H9 (cell line): Measurements from ENCODE around the gene PRR5L. TPM values are rescaled to one million over a fixed set of nuclear protein-coding genes. Genes with fewer than 3 reads are reported as not detected.

Experiments used
- DNase-seq: peaks from one replicate; pipeline ENCODE4 v3.0.0-alpha.2; 2017
- H2AFZ ChIP-seq: one replicate; pipeline ENCODE4 v1.6.1; 2013; ENCODE audit warnings: mild to moderate bottlenecking, low read length, control low read depth, moderate library complexity
- H2AK5ac ChIP-seq: 2 replicates; pipeline ENCODE4 v1.6.1; 2013; ENCODE audit warnings: low read length, control low read depth, mixed read lengths; ENCODE audit not compliant: insufficient read length
- H2BK120ac ChIP-seq: one replicate; pipeline ENCODE4 v1.6.1; 2013; ENCODE audit warnings: low read depth, mild to moderate bottlenecking, low read length, control low read depth, inconsistent platforms; ENCODE audit not compliant: poor library complexity, severe bottlenecking
- H2BK12ac ChIP-seq: 2 replicates; pipeline ENCODE4 v1.6.1; 2013; ENCODE audit warnings: low read length, control low read depth, mixed read lengths, low read depth; ENCODE audit not compliant: insufficient read length
- H2BK15ac ChIP-seq: 2 replicates; pipeline ENCODE4 v1.6.1; 2013; ENCODE audit warnings: low read depth, low read length, control low read depth
- H2BK20ac ChIP-seq: one replicate; pipeline ENCODE4 v1.6.1; 2013; ENCODE audit warnings: low read depth, mild to moderate bottlenecking, low read length, control low read depth, inconsistent platforms; ENCODE audit not compliant: poor library complexity, severe bottlenecking
- H2BK5ac ChIP-seq: 2 replicates; pipeline ENCODE4 v1.6.1; 2013; ENCODE audit warnings: low read length, control low read depth, mixed read lengths; ENCODE audit not compliant: insufficient read length
- H3K14ac ChIP-seq: 2 replicates; pipeline ENCODE4 v1.6.1; 2013; ENCODE audit warnings: low read length, control low read depth; ENCODE audit not compliant: insufficient read depth
- H3K18ac ChIP-seq: 2 replicates; pipeline ENCODE4 v1.6.1; 2013; ENCODE audit warnings: low read depth, mild to moderate bottlenecking, mixed read lengths, low read length, control low read depth; ENCODE audit not compliant: insufficient read length
- H3K23ac ChIP-seq: 2 replicates; pipeline ENCODE4 v1.6.1; 2013; ENCODE audit warnings: low read length, control low read depth, mixed read lengths, low read depth; ENCODE audit not compliant: insufficient read length
- H3K23me2 ChIP-seq: 2 replicates; pipeline ENCODE4 v1.6.1; 2013; ENCODE audit warnings: low read depth, mild to moderate bottlenecking, mixed read lengths, low read length, control low read depth; ENCODE audit not compliant: insufficient read length, poor library complexity, severe bottlenecking
- H3K27ac ChIP-seq: 2 replicates; pipeline ENCODE4 v1.5.1; 2013; ENCODE audit warnings: low read length, control low read depth, mixed read lengths, low read depth; ENCODE audit not compliant: insufficient read length
- H3K27me3 ChIP-seq: 2 replicates; pipeline ENCODE4 v1.6.1; 2013; ENCODE audit warnings: low read length, control low read depth, inconsistent platforms; ENCODE audit not compliant: insufficient read depth
- H3K4ac ChIP-seq: 2 replicates; pipeline ENCODE4 v1.6.1; 2013; ENCODE audit warnings: low read depth, mild to moderate bottlenecking, control low read depth, inconsistent platforms, low read length, moderate library complexity
- H3K4me1 ChIP-seq: 2 replicates; pipeline ENCODE4 v1.6.1; 2013; ENCODE audit warnings: low read length, control low read depth, inconsistent platforms; ENCODE audit not compliant: insufficient read depth
- H3K4me2 ChIP-seq: 2 replicates; pipeline ENCODE4 v1.6.1; 2013; ENCODE audit warnings: low read length, control low read depth, mixed read lengths; ENCODE audit not compliant: insufficient read length, insufficient read depth
- H3K56ac ChIP-seq: 2 replicates; pipeline ENCODE4 v1.6.1; 2013; ENCODE audit warnings: low read depth, mild to moderate bottlenecking, mixed read lengths, low read length, control low read depth; ENCODE audit not compliant: insufficient read length
- H3K79me1 ChIP-seq: 2 replicates; pipeline ENCODE4 v1.6.1; 2013; ENCODE audit warnings: low read depth, mild to moderate bottlenecking, moderate library complexity, low read length, control low read depth, inconsistent platforms; ENCODE audit not compliant: insufficient read depth, poor library complexity, severe bottlenecking
- H3K79me2 ChIP-seq: 2 replicates; pipeline ENCODE4 v1.6.1; 2013; ENCODE audit warnings: low read length, control low read depth, inconsistent platforms; ENCODE audit not compliant: insufficient read depth
- H3K9ac ChIP-seq: 2 replicates; pipeline ENCODE4 v1.6.1; 2013; ENCODE audit warnings: low read length, control low read depth, mixed read lengths; ENCODE audit not compliant: insufficient read length; ENCODE audit errors: extremely low read depth
- H3K9me3 ChIP-seq: one replicate; pipeline ENCODE4 v1.6.1; 2013; ENCODE audit warnings: low read depth, low read length, inconsistent platforms; ENCODE audit not compliant: control insufficient read depth
- H3T11ph ChIP-seq: one replicate; pipeline ENCODE4 v1.6.1; 2013; ENCODE audit warnings: mild to moderate bottlenecking, low read length, control low read depth, inconsistent platforms
- H4K20me1 ChIP-seq: one replicate; pipeline ENCODE4 v1.6.1; 2013; ENCODE audit not compliant: control insufficient read depth, insufficient read length, insufficient read depth
- H4K5ac ChIP-seq: 2 replicates; pipeline ENCODE4 v1.6.1; 2013; ENCODE audit warnings: low read depth, mild to moderate bottlenecking, mixed read lengths, low read length, control low read depth; ENCODE audit not compliant: insufficient read length
- H4K8ac ChIP-seq: replicated peaks from 2 replicates; pipeline ENCODE4 v1.6.1; 2013; ENCODE audit warnings: low read length, control low read depth, mixed read lengths, low read depth; ENCODE audit not compliant: insufficient read length
- H4K91ac ChIP-seq: 2 replicates; pipeline ENCODE4 v1.6.1; 2013; ENCODE audit warnings: low read depth, mild to moderate bottlenecking, moderate library complexity, mixed read lengths, low read length, control low read depth; ENCODE audit not compliant: insufficient read length
- H3K27ac Mint-ChIP-seq, 3 experiments: 2 replicates in 2 of 3; 3 replicates in 1 of 3; pipeline ENCODE4 v1.8.0; 2020 to 2021; ENCODE audit warnings: mixed read lengths in 3 of 3, mild to moderate bottlenecking in 1 of 3, moderate library complexity in 1 of 3
- H3K27me3 Mint-ChIP-seq: 2 replicates; pipeline ENCODE4 v1.8.0; 2021; ENCODE audit warnings: low read depth, mild to moderate bottlenecking, moderate library complexity, mixed read lengths
- H3K36me3 Mint-ChIP-seq, 3 experiments: 2 replicates in 2 of 3; 3 replicates in 1 of 3; pipeline ENCODE4 v1.8.0; 2020 to 2021; ENCODE audit warnings: low read depth in 3 of 3, mixed read lengths in 3 of 3; ENCODE audit not compliant: insufficient read depth in 1 of 3
- H3K4me1 Mint-ChIP-seq, 2 experiments: 2 replicates each; pipeline ENCODE4 v1.8.0; 2020; ENCODE audit warnings: mixed read lengths in 2 of 2
- H3K4me3 Mint-ChIP-seq, 2 experiments: 2 replicates in 1 of 2; 3 replicates in 1 of 2; pipeline ENCODE4 v1.8.0; 2020 to 2021; ENCODE audit warnings: mild to moderate bottlenecking in 2 of 2, mixed read lengths in 2 of 2, moderate library complexity in 1 of 2
- H3K9me3 Mint-ChIP-seq, 2 experiments: 2 replicates in 1 of 2; 3 replicates in 1 of 2; pipeline ENCODE4 v1.8.0; 2020; ENCODE audit warnings: mild to moderate bottlenecking in 2 of 2, mixed read lengths in 2 of 2, moderate library complexity in 1 of 2
- CTCF ChIP-seq: fragments of 200-600 bp; sonication (generic); conservative IDR thresholded peaks from 3 replicates; pipeline ENCODE4 v1.8.0; 2021; ENCODE audit warnings: antibody characterized with exemption, mild to moderate bottlenecking
- WGBS: extraction: QIAGEN DNeasy Blood & Tissue Kit; methylation state at CpG from one replicate; pipeline ENCODE4 v1.1.7; 2013; ENCODE audit warnings: missing lambda C conversion rate, low lambda C conversion rate, mixed read lengths; ENCODE audit not compliant: insufficient read length; ENCODE audit errors: extremely low coverage; 5-methylcytosine and 5-hydroxymethylcytosine counted together
- total RNA-seq: library from RNA; stranded (reverse); gene quantifications from 2 replicates; pipeline ENCODE4 v1.2.1, GENCODE V29; 2021

Gene PRR5L
- total RNA-seq, 1 experiment from 2014 or later = 5.6 TPM

- H3K23ac ChIP-seq = no peak overlapping the region
- Mint-ChIP-seq H3K36me3 (peaks cover 0 to 3% (median 0%) of the 10 kb centered on the region in 3 experiments; a peak in 2 of 7 replicates), H3K4me3 (no peak overlapping the region), H3K9me3 (no peaks in the 10 kb centered on the region), H3K4me1 (peaks cover 0 to 7% of the 10 kb centered on the region in 2 experiments; a peak in 2 of 4 replicates), H3K27ac (no peak overlapping the region), H3K27me3 (no peaks in the 10 kb centered on the region)
- no peak overlapping the region for H2BK120ac ChIP-seq
- no peak for TF ChIP-seq CTCF
- H2BK5ac ChIP-seq = no peak overlapping the region
- no peak overlapping the region for H4K5ac ChIP-seq
- no peak for DNase-seq
- no peak overlapping the region for H3K14ac ChIP-seq
- no peak overlapping the region for H3K4me2 ChIP-seq
- H3T11ph ChIP-seq = no peak overlapping the region
- H2BK20ac ChIP-seq = no peak overlapping the region
- H3K4ac ChIP-seq = no peak overlapping the region
- H2AK5ac ChIP-seq = no peak overlapping the region
- H3K9ac ChIP-seq = no peak overlapping the region
- H3K18ac ChIP-seq = no peak overlapping the region
- no peak overlapping the region for H2BK15ac ChIP-seq
- no peaks in the 10 kb centered on the region for H3K23me2 ChIP-seq
- no peak overlapping the region for H3K56ac ChIP-seq
- no peaks in the 10 kb centered on the region for H3K79me2 ChIP-seq
- no peak overlapping the region for H3K27ac ChIP-seq
- no CpG with 5 or more reads among the region's 5 CpGs for WGBS
- H2AFZ ChIP-seq = no peak overlapping the region
- H4K91ac ChIP-seq = no peak overlapping the region
- no peak overlapping the region for H4K8ac ChIP-seq
- no peaks in the 10 kb centered on the region for H3K4me1 ChIP-seq
- no peaks in the 10 kb centered on the region for H4K20me1 ChIP-seq
- no peak overlapping the region for H2BK12ac ChIP-seq
- H3K79me1 ChIP-seq = no peaks in the 10 kb centered on the region
- H3K27me3 ChIP-seq = no peaks in the 10 kb centered on the region
- H3K9me3 ChIP-seq = no peaks in the 10 kb centered on the region
Observed at GRCh38 chr11:36405585-36406367, 109.7 kb downstream of the PRR5L start.
